Measurements from ENCODE around the gene PRKCE.

GRCh38 chr2:46065152-46065551 is 413.7 kb downstream of the PRKCE start:
- TF ChIP-seq CTCF (conservative IDR thresholded peaks at IDR 0.05 in 1 of 2, IDR thresholded peaks at IDR 0.05 in 1 of 2; ENCODE audit: low read depth in 1 of 2, low read length in 2 of 2) (no peak), EZH2 (IDR thresholded peaks at IDR 0.05; ENCODE audit: low read length, missing control alignments) (no peak)

Data from fibroblast of lung (primary cell).